T-helper 1 cell treated with Interleukin-12 subunit alpha and Interleukin-12 subunit beta and Interleukin-4 antibody, amounts not matched to agents 30 ng/mL and 1 ng/mL, for 36 hours (primary cell): ENCODE data around the gene CLIC4. TPM values are rescaled to one million over a fixed set of nuclear protein-coding genes. Genes with fewer than 3 reads are reported as not detected.
"Not testable (repeated sequence)": the region's sequence is repeated elsewhere in the genome, so short reads cannot be mapped to it uniquely, and the experiment has no call there.

Source experiments
- intact Hi-C: fragments of 100-400 bp; cut with micrococcal nuclease; formaldehyde crosslinking; loops from one replicate; pipeline ENCODE4 v1.15.1; 2024
- total RNA-seq: library from RNA; stranded (reverse); gene quantifications from 2 replicates; pipeline ENCODE4 v1.2.3, GENCODE V29; 2022

CLIC4 gene
- total RNA-seq, 1 donor from 2014 or later = 26.9 TPM

GRCh38 chr1:24717887-24718650, 27.2 kb upstream of the CLIC4 start:
- intact Hi-C loops = no loop called here

GRCh38 chr1:24720152-24720551, 25.1 kb upstream of the CLIC4 start:
- intact Hi-C loops = no loop called here

GRCh38 chr1:24721533-24721932, 23.7 kb upstream of the CLIC4 start:
- intact Hi-C loops = no loop called here

GRCh38 chr1:24722073-24723035, 22.9 kb upstream of the CLIC4 start:
- intact Hi-C loops = loop anchor here (1.0 kb wide), 1 partner anchor 23 kb away; the partner anchor contains the start of gene CLIC4

GRCh38 chr1:24724345-24725208, 20.7 kb upstream of the CLIC4 start:
- intact Hi-C loops = no loop called here

- intact Hi-C loops = no loop called here
These were observed 20.0 kb upstream of the CLIC4 start for GRCh38 chr1:24725209-24725651.

GRCh38 chr1:24726741-24727140, 18.5 kb upstream of the CLIC4 start:
- intact Hi-C loops = no loop called here

GRCh38 chr1:24727501-24728216, 17.6 kb upstream of the CLIC4 start:
- intact Hi-C loops = no loop called here

- intact Hi-C loops = no loop called here
These were observed 16.3 kb upstream of the CLIC4 start for GRCh38 chr1:24728982-24729381.

GRCh38 chr1:24732186-24732885, 12.9 kb upstream of the CLIC4 start:
- intact Hi-C loops = no loop called here

- intact Hi-C loops = not testable (repeated sequence)
These were observed 11.9 kb upstream of the CLIC4 start for GRCh38 chr1:24733342-24733741.

- intact Hi-C loops = no loop called here
These were observed 10.1 kb upstream of the CLIC4 start for GRCh38 chr1:24735156-24735508.

GRCh38 chr1:24735509-24736375, 9.5 kb upstream of the CLIC4 start:
- intact Hi-C loops = no loop called here

GRCh38 chr1:24737368-24738117, 7.7 kb upstream of the CLIC4 start:
- intact Hi-C loops = no loop called here

GRCh38 chr1:24739241-24739640, 6.0 kb upstream of the CLIC4 start:
- intact Hi-C loops = no loop called here

- intact Hi-C loops = loop anchor here (10.0 kb wide), 1 partner anchor 938 kb away; the partner anchor contains the start of gene GALE
These were observed 2.9 kb upstream of the CLIC4 start for GRCh38 chr1:24742090-24742938.
